GM12891 (cell line): ENCODE results near the gene FBP1.

Experiments
- PAX5 ChIP-seq: IDR thresholded peaks from 2 replicates; pipeline ENCODE4 v1.6.1; 2011; ENCODE audit warnings: low read length, moderate library complexity, mild to moderate bottlenecking; ENCODE audit not compliant: insufficient read depth, severe bottlenecking
- POLR2A ChIP-seq: IDR thresholded peaks from 2 replicates; pipeline ENCODE4 v1.6.1; 2011; ENCODE audit warnings: low read depth, low read length, control low read depth
- POLR2AphosphoS5 ChIP-seq: IDR thresholded peaks from 2 replicates; pipeline ENCODE4 v1.6.1; 2011; ENCODE audit warnings: low read depth, low read length, control low read depth
- POU2F2 ChIP-seq: IDR thresholded peaks from 2 replicates; pipeline ENCODE4 v1.6.1; 2011; ENCODE audit warnings: low read depth, mild to moderate bottlenecking, control low read depth, low read length, moderate library complexity
- SPI1 ChIP-seq: IDR thresholded peaks from 2 replicates; pipeline ENCODE4 v1.6.1; 2011; ENCODE audit warnings: low read depth, low read length, control low read depth
- TAF1 ChIP-seq: IDR thresholded peaks from 2 replicates; pipeline ENCODE4 v1.6.1; 2011; ENCODE audit warnings: low read depth, low read length, control low read depth

DNA sequence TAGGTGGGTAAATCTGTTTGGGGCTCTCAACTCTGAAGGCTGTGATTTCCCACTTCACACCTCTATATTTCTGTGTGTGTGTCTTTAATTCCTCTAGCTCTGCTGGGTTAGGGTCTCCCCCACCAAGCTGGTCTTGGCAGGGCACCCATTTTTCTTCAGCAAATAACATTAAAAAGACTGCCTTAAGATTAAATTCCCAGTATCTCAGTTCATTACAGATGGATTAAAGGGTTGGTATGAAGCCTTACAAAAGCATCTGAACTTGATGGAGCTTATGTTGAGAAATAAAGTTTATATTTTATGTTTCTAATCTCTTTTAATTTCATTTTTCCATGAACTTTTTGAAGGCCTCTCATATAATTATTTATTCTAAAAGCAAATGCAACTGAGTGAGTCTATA lies 72.8 kb downstream of the FBP1 start:
- TF ChIP-seq POLR2AphosphoS5 (no peak), TAF1 (no peak), POLR2A (no peak), SPI1 (no peak), PAX5 (no peak), POU2F2 (no peak)
